Cardiac septum (tissue), 1 donor: Measurements from ENCODE around the gene NRG4. TPM values are rescaled to one million over a fixed set of nuclear protein-coding genes. Genes with fewer than 3 reads are reported as not detected.
"Not testable (repeated sequence)": the region's sequence is repeated elsewhere in the genome, so short reads cannot be mapped to it uniquely, and the experiment has no call there.

Experiments
- DNase-seq: peaks from one replicate; pipeline ENCODE4 v3.0.0-alpha.2; 2020; ENCODE audit warnings: low spot score
- intact Hi-C: fragments of 100-400 bp; cut with DNase I; formaldehyde crosslinking; loops from one replicate; pipeline ENCODE4 v1.14.0; 2022
- long read RNA-seq: library from polyadenylated mRNA; unstranded; transcript quantifications from one replicate; pipeline ENCODE4 v2.0.0, GENCODE V29; 2021
- total RNA-seq: library from RNA; stranded (reverse); fragmentation: NEBNext Ultra II Directional; extraction: Animal tissue kit (Norgen Biotek cat#: 25700); gene quantifications from one replicate; pipeline ENCODE4 v1.2.1, GENCODE V29; 2021
- donor health status: DM: no; HTN: no; CAD: no.

The NRG4 gene
- not detected for total RNA-seq
- long read RNA-seq, result 0 reads

- no peak for DNase-seq
- intact Hi-C loops, result no loop called here
These were observed at the start of gene NRG4 for GRCh38 chr15:76011627-76012551. Gene NRG4, minus strand, starts transcription at chr15:76012424. Its CDS starts 1,194 bp downstream, at chr15:76011230.

- intact Hi-C loops, result no loop called here
- DNase-seq, result no peak
These were observed 49.5 kb upstream of the NRG4 start for GRCh38 chr15:76061700-76062099.

GRCh38 chr15:76060118-76060989 lies 48.1 kb upstream of the NRG4 start:
- DNase-seq, result no peak
- intact Hi-C loops, result no loop called here

GRCh38 chr15:76059320-76060117 lies 47.3 kb upstream of the NRG4 start, which contains the start of gene TMEM266:
Gene TMEM266, plus strand, starts transcription at chr15:76059985. Its CDS starts 74,279 bp downstream, at chr15:76134264.
- intact Hi-C loops, result no loop called here

GRCh38 chr15:76058714-76059319 lies 46.6 kb upstream of the NRG4 start:
- DNase-seq, result no peak
- intact Hi-C loops, result no loop called here

More at GRCh38 chr15:76059320-76060117, 47.3 kb upstream of the NRG4 start, which contains the start of gene TMEM266:
- no peak for DNase-seq

GRCh38 chr15:76057332-76058000 lies 45.2 kb upstream of the NRG4 start:
- DNase-seq, result no peak
- intact Hi-C loops, result loop anchor here (1.0 kb wide), 1 partner anchor 82 kb away; no protein-coding TSS in a partner anchor

- intact Hi-C loops, result loop anchor here (1.0 kb wide), 1 partner anchor 82 kb away; no protein-coding TSS in a partner anchor
- no peak for DNase-seq
These were observed 44.7 kb upstream of the NRG4 start for GRCh38 chr15:76056931-76057330.

GRCh38 chr15:76054201-76054600 lies 42.0 kb upstream of the NRG4 start:
- intact Hi-C loops, DNase-seq: not testable (repeated sequence)

GRCh38 chr15:76038512-76038911 lies 26.3 kb upstream of the NRG4 start:
- no peak for DNase-seq
- intact Hi-C loops, result no loop called here

GRCh38 chr15:76035593-76035992 lies 23.4 kb upstream of the NRG4 start:
- DNase-seq, result no peak
- intact Hi-C loops, result no loop called here

GRCh38 chr15:76034111-76034510 lies 21.9 kb upstream of the NRG4 start:
- DNase-seq, result no peak
- intact Hi-C loops, result no loop called here

GRCh38 chr15:76033438-76033837 lies 21.2 kb upstream of the NRG4 start:
- intact Hi-C loops, result no loop called here
- DNase-seq, result no peak

- intact Hi-C loops, result no loop called here
- DNase-seq, result no peak
These were observed 19.8 kb upstream of the NRG4 start for GRCh38 chr15:76032046-76032445.

- DNase-seq, result no peak
These were observed 12.0 kb upstream of the NRG4 start for GRCh38 chr15:76024021-76024768.

GRCh38 chr15:76013470-76013869 lies 1.2 kb upstream of the NRG4 start:
- DNase-seq, intact Hi-C loops: not testable (repeated sequence)

More at GRCh38 chr15:76024021-76024768, 12.0 kb upstream of the NRG4 start:
- intact Hi-C loops, result no loop called here

GRCh38 chr15:76010613-76011012 lies 1.6 kb downstream of the NRG4 start:
- DNase-seq, result no peak
- intact Hi-C loops, result no loop called here

- intact Hi-C loops, result no loop called here
- no peak for DNase-seq
These were observed 6.0 kb downstream of the NRG4 start for GRCh38 chr15:76006136-76006778.
